Activated CD4-positive, alpha-beta T cell treated with anti-CD3 and anti-CD28 coated beads, Interleukin-2, amount 50 U/mL, for 24 hours (primary cell): Measurements from ENCODE around the gene LHPP.

ENCODE experiments used
- DNase-seq, 2 donors: peaks; one replicate each; pipeline ENCODE4 v3.0.0-alpha.2; 2020; ENCODE audit warnings: low read depth in 1 of 2, low spot score in 1 of 2

Gene LHPP

DNA sequence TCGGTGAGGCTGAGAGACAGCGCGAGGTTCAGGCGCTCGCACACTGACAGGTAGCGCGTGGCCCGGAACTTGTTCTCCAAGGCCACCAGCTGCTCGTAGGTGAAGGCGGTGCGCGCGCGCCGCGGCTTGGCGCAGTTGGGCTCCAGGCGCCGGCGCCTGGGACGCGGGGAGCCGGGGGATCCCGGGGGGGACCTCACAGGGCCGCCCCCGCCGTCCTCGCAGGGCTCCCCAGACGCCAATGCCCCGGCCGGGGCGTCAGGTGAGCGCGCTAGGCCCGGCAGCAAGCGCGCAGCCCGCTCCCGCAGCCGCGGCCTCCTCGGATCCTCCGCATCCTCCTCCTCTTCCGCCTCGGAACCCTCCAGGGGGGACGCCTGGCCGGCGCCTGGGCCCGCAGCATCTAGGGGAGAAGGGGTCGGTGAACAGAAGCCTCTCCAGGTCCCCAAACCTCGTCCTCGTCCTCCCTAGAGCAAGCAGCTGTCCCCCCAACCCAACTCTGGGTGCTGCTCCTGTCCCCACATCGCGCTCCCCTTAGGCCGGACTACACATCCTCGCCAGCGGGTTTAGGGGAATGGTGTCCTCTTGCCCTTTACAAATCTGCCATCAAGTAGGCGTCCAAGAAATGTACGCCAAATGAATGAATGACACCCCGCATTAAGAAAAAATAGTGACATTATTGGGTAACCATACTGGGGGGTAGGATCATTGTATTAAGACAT, 13.7 kb upstream of the LHPP start:
- no peak for DNase-seq

DNA sequence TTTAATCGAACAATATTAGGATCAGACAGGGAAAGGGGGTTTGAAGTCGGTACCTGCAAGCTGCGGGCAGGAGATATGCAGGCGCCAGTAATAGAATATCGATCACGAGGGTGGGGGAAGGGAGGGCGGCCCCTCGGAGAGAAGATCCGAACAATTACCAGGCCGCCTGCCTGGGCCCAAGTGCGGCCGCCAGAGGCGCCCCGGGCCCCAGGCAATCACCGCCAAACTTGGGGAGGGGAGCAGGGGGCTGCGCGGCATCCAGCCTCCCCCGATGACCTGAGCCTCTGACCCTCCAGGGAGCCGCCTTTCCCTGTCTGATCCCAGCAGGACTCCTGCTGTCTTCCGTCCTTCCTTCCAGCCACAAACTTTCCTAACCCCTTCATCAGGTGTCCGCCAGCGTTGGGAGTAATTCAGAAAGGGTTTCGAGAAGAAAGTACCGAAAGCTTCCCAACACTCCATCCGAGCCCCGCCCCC, 12.9 kb upstream of the LHPP start:
- DNase-seq: no peak

DNA sequence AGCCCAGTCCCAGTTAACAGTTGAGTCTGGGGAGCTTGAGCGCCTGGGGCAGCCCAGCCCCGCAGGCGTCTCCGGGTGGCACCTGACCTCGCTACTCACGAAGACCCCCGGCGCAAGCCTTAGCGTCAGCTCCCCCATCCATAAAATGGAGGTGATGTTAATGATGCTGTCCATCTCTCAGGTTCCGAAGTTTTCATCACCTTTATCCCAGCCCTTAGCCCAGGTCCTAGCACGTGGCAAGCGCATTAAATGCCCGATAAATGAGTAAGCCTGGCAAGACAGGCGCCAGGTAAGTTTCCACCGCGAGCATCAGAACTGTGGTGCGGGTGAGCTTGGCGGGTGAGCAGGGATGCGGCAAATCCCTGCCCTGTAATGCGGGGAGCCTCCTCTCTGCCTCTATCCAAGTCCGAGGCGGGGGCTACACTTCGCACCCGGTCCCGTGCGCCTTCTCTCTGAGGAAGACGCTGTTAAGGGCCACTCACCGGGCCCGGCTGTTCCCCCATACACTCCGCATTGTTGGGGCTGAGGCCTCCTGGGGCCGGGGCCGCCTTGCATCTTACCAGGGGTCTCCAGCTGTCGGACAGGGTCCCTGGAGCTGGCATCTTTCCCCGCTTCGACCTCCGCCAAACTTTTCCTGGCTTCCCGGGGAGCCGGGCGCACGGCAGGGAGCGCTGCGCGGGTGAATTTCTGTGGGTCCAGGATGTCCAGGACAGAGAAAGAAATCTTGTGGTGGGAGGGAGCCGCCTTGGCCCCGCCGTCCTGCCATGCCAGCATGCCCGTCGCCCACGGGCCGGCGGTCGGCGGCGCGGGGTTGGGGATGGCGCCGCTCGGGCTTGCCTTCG, 12.2 kb upstream of the LHPP start:
- no peak for DNase-seq

DNA sequence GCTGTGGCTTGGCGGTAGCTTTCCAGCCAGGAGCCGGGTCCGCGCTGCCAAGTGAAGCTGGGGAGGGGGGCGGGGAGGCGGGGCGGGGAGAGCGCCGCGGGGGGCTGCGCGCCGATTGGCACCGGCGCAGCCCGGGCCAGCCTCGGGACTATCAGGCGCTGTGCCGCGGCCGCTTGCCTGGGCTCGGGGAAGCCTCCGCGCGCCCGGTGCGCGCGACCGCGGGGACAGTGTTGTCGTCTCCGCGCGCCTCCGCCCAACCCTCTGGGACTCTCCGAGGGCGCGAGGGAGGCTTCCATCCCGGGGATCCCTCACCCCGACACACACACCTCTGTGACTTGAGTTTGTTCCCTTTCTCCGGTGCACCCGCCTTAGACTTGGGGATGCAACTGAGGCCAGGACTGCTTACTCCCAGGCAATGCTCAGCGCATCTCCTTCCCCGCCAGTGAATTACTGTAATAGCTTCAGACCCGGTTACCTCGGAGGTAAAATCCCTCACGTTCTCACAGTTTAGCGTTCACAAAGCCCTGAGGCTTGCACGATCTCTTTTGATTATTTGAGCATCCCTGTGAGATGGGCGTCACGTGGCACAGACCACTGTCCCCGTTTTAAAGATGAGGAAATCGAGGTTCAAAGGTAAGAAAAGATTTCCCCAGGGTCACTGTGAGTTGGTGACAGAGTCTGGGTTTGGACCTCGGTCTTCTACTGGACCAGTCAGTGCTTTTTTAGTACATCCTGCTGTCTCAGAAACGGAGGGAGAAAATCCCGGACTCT, 11.4 kb upstream of the LHPP start, which contains the start of gene NKX1-2:
TSS of gene NKX1-2 (minus strand) at position 24 of the 771 bp plus-strand sequence. CDS start 92 bp downstream, outside the sequence.
- no peak for DNase-seq

DNA sequence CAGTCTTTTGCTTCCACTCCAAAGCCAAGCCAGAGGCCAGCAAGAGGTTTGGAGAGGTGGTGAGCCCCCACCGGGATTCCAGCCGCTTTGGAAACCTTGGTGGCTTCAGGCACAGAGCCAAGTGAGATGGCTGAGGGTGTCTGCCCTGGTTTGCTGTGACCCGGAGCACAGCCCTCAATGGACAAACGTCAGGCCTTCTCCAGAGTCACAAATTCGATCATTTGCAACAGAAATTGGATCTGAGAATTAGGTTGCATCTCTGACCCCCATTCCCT, 10.9 kb upstream of the LHPP start:
- DNase-seq: no peak

DNA sequence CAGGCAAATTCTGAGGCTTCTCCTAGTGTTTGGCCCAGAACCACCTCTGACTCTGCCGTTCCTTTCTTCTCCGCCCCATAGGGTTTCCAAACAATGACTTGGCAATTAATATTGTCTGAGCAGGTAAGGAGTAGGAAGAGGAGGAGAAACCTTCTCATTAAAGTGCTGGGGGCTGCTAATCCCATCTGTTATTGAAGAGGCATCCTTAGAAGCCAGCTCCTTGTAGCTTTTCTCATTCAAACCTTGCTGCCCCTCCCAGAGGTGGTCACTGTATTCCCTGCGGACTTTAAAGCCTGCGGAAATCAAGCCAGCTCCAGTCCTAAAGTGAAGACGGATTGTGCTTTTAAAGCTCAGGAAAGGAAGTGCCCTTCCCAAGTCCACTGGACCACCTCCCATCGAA, 10.3 kb upstream of the LHPP start:
- no peak for DNase-seq

DNA sequence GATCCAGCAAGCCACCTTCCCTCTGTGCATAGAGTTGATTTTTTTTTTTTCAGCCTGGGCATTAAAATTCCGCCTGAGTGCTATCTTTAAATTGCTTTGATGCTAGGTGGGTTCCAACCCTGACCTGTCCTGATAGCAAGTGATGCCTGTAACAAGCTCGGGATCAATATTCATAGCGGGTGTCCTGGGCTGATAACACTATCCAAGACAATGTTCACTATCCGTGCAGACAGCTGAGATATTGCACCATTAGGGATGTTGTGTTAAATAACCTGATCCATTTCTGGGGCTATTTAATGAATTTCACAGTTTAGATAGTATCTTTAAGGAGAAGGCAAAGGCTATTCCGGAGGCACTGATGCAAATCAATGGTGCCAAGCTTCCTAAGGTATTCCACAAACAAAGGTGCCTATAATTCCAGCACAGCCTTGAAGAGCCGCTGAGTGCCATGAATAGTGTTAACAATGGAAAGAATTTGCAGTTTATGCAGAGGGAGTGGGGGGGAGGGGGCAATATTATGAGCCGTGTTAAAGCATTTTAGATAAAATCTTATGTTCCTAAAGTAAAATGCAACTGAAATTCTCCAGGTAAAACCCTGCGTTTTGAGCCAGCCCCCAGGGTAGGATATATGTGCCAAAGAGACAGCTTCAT, 7.5 kb upstream of the LHPP start:
- no peak for DNase-seq

DNA sequence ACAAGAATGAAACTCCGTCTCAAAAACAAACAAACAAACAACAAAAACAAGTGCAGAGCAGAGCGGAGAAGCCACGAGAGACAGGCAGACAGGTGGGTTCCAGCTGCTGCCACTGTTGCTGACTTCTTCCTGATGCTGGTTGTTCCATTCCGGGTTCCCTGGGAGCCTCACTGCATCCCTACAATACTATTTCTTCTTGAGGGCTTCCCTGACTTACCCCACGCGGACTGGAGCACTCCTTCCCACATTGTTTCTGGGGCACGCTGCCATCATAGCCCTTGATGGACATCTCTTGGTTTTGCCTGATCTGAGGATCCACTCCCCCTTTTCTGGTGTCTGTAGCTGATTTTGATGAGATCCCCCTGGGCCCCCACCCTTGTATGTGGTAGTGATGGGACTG, 6.2 kb upstream of the LHPP start:
- DNase-seq: no peak

DNA sequence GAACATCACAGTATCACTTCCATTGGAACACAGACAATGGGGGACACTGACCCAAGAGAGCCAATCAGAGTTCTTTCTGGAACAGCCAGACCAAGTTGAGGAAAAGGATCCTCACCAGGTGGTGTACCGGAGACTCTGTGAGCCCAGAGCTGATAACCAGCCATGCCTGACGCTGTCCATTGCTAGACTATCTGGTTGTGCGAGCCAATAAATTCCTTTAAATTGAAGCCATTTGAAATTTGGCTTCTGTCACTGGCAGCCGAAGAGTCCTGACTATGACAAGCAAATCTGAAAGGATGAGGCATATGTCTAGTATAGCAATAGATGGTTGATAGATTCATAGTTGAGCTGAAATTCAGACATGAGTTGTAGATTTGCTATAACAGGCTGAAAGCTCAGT, 3.1 kb upstream of the LHPP start:
- no peak for DNase-seq

DNA sequence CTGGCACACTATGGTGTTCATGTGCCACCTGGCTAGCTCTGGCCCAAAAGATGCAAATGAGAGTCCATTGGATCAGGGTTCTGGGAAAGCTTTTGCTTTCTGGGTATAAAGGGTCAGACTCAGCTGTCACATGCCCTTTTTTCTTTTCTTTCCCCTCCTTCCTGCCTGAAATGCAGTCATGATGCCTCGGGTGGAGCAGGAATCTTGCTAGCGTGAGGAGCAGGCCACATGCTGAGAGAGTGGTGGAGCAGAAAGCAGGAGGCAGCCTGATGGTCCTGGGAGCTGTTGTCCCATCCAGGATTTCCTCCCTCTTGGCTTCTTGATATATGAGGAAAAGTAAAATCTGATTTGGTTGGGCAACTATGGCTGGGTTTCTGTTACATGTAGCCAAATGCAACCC, 2.7 kb upstream of the LHPP start:
- DNase-seq: no peak

DNA sequence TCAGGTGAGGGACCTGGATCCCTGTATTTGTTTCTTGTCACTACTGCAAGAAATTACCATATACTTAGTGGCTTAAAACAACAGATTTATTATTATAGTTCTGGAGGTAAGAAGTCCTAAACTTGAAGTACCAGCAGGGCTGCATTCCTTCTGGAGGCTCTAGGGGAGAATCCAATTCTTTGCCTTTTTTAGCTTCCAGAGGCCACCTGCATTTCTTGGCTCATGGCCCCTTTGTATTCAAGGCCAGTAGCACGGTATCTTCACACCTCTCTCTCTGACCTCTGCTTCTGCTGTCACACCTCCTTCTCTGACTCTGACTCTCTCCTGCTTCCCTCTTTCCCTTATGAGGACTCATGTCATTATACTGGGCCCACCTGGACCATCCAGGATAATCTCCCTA, 2.2 kb upstream of the LHPP start:
- no peak for DNase-seq

DNA sequence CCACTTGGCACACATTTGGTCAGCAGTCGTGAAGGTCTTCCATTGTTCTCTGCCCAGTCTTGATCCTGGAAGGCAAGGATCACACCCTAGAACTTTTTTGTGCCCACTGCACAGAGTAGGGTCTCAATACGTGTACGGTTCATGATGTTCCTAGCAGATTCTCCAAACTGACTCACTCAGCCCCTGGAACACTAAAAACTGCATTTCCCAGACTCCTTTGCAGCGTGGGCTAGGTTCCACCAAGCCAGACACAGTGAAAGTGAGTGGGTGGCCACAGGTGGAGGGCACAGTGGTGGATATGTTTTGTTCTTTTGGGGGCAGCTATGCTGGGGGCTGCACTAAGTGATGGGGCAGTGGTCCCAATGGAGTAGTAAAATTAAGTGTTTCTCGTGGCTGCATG, 1.5 kb upstream of the LHPP start:
- no peak for DNase-seq

DNA sequence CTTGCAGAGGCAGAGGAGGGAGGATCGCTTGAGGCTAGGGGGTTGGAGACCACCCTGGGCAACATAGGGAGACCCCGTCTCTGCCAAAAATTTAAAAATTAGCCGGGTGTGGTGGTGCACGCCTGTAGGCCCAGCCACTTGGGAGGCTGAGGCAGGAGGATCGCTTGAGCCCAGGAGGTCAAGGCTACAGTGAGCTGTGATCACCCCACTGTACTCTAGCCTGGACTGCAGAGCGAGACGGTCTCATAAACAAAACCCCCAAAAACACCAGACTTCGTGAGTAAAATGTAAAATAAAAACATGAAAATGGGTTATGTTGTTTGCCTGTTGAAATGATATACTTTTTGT, 699 bp downstream of the LHPP start:
- DNase-seq: no peak

DNA sequence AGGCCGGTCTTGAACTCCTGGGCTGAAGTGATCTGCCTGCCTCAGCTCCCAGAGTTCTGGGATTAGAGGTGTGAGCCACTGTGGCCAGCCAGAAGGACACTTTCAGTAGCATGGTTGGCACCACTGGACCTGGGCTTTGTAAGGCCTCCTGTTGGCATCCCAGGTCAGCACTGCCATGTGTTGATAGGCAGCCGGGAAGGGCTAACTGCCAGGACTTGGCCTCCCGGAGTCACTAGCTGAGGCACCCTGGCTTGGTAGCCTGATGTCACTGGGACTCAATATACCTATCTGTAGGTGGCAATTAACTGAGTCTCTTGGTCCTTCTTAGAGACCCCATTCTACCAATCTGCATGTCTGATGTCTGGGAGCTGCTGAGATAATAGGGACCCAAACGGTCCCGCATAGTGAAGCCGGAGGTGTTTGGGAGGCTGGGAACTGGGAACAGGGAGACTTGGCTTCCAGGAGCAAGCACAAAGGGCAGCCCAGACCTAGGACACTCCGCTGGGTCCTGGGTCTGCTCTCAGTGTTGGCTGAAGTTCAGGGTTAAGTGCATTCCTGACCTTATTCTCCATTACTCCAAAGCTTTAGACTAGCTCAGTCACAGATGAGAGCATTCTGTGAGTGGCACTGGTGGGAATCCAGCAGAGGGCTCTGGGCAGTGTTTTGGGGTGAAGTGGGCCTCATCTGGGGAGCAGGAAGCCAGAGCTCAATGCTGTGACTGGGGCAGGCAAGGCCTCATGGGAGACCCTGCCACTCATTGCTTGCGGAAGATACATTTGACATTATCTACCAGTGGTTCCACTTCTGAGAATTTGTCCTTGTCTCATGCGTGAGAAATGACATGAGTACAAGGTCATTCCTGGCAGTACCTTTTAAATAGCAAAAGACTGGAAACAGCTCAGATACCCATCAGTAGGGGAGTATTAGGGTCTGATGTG, 2.7 kb downstream of the LHPP start:
- DNase-seq: no peak

DNA sequence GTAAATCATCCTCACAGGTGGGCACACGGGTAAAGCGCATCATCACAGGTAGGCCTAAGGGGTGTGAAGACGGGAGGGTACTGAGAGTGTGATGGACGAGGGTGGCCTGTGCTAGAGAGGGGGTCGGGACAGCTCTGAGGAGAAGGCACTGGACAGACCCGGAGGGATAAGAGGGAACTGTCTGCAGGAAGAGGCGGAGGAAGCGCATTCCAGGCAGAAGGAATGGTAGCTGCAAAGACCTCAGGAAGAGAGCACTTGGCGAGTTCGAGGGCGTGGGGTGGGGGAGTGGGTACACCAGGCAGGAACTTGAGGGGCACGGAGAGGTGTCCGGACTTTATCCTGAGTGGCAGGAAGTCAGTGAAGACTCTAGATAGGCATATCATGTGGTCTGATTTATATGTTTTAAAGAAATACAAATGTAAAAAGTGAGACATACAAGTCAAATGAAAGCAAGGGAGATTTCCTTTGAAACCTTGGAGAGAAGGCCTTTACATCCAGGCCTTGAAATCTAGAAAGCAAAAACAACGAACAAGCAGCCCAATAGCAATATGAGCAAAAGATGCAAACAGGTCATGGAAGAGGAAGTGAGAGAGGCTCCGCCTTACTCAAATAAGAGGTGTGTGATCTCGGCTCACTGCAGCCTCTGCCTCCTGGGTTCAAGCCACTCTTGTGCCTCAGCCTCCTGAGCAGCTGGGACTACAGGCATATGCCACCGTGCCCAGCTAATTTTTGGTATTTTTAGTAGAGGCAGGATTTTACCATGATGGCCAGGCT, 3.6 kb downstream of the LHPP start:
- DNase-seq: no peak

DNA sequence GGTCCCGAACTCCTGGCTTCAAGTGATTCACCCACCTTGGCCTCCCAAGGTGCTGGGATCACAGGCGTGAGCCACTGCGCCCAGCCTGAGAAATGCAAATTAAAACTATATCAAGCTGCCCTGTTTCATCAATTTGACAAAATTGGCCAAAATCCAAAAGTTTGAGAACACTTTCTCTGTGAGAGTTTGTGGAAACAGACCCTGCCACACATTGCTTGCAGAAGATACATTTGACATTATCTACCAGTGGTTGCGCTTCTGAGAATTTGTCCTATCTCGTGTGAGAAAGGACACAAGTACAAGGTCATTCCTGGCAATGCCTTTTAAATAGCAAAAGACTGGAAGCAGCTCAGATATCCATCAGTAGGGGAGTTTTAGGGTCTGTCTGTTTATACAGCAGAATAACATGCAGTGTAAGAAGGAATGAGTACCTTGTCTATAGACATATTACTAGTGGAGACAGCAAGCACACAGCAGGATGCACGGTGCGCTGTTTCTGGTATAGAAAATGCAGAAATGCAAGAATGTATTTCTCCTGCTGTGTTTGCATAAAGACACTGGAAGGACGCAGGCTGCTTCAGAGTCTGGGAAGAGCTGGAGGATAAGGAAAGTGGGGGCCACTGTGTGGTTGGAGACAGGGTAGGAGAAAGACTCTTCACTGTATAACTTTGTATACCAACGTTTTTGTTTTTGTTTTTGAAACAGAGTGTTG, 4.3 kb downstream of the LHPP start:
- no peak for DNase-seq

DNA sequence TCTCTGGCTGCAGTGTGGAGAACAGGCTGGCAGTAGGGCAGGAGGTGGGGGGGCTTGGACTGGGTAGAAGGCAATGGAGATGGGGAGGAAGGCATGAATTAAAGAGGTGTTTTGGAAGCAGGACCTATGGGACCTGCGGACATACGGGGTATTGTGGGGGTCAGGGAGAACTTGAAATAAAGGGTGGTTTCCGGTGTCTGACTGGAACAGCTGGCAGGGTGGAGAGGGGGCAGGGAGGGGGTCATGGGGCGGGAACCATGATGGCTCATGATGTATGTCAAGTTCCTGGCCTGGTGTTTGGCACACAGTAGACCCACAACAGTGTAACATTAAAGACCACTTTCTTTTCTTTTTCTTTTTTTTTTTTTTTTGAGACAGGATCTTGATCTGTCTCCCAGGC, 5.5 kb downstream of the LHPP start:
- no peak for DNase-seq

DNA sequence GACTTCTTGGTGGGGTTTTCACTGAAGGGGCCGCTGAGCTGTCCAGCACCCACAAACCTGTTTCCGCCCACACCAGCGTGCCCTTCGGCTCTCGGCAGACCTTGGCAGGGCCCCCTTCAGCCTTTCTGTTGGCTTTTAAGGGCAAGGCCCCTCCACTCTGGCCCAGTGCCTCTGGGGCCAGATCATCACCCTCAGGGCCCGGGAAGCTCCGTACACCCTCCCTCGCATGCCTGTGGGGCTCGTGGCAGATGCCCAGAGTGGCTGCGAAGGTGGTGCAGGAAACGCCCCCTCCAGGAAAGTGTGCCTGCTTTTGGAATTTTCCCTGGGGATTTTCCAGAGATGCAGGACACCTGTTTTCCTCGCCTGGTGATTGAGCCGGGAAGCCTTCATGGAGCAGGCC, 7.0 kb downstream of the LHPP start:
- DNase-seq: no peak

DNA sequence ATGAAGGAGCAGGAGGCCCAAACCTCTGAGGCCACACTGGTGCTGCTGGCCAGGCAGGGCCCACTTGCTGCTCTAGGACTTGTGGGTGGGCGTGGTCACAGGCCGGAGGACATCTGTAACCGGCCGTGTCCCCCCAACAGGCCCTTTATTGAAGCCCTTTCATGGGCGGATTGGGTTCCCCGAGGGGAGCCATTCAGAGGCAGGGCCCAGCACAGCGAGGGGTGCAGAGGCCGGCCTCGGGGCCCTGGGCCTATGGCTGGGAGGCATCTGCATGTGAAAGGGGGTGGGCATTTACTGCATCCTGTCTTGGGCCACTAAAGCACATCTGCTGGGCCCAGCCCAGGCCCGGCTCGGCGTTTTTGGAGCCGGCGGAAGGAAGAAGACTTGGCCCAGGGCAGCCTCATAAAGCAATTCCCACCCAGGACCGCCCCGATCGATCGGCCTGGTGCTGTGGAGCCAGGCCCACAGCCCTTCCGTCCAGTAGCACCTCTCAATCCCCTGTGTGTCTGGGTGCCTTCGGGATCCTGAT, 8.4 kb downstream of the LHPP start:
- no peak for DNase-seq
